Superior temporal gyrus (tissue), 1 donor: ENCODE results near the gene MAGED2.
"Not testable (repeated sequence)": the region's sequence is repeated elsewhere in the genome, so short reads cannot be mapped to it uniquely, and the experiment has no call there.

Experiments
- DNase-seq: peaks from one replicate; pipeline ENCODE4 v3.0.0-alpha.2; 2016; ENCODE audit errors: extremely low spot score

Gene MAGED2

DNA sequence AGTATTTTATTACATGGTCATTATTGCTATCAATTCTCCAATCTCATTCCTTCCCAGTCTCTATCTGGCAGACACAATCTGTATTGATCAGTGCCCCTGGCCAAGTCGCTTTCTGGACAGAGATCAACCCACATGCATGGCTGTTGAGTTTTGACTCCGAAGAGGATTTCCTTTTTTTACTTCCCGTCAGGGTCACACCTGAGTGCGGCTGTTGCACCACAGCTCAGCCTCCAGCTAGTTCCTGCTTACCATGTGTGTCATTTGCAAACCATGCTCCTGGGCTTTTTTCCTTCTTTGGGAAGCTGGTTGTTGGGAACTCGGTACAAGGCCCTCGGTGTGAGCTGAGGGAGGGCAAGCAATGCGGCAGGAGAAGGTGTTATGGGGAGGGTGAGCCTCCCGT, 11.7 kb downstream of the MAGED2 start:
- no peak for DNase-seq

DNA sequence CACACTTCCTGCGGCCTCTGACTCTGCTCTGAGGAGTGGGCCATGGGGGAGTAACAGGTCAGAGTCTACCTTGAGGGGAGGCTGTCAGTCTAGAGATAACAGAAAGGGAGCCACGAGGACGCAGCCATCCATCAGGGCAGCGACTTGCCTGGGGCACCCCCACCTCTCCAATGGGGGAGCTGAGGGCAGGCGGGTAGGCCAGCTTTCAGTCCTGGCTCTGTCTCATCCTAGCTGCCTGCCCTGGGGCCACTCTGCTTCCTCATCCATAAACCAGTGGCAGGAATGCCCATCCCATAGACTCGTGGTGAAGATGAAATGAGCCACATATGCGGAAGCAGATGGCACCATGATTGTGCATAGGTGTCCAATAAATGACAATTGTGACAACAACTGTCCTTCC, 13.2 kb downstream of the MAGED2 start:
- DNase-seq: no peak

DNA sequence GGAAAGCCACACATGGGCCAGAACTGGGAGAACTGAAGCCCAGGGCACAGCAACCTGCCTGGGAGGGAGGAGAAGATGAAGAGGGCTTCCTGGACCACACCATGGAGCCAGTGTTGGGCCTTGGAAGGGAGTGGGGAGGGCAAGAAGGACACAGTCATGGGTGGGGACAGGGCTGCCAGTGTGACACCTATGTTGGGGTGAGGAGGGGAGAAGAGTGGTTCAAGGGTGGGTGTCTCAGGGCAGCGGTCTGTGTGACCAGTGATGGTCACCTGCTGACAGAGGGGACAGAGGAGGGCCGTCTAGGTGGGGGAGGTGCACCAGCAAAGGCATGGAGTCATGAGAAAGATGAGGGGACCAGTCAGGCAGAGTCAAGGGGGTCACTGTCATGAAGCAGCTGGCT, 13.8 kb downstream of the MAGED2 start:
- no peak for DNase-seq

DNA sequence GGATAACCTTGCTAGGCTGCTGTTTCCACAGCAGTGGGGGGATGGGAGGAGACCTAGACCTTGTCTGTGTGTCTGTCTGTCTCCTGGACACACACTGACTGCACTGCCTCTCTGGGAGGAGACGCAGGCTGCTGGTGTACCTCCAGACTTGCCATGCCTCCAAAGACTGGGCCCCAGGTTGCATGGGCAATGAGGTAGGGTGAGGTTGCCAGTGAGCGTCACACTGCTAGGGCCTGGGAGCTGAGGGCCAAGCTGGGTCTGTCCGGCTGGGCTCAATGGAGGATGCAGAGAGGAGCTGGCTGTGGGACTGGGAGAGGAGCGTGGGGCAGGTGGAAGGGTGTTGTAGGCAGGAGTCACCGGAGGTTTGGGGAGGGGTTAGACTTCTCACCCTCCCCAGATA, 16.6 kb downstream of the MAGED2 start:
- no peak for DNase-seq

- DNase-seq: no peak
These were observed 17.2 kb downstream of the MAGED2 start for GRCh38 chrX:54824722-54825121.

DNA sequence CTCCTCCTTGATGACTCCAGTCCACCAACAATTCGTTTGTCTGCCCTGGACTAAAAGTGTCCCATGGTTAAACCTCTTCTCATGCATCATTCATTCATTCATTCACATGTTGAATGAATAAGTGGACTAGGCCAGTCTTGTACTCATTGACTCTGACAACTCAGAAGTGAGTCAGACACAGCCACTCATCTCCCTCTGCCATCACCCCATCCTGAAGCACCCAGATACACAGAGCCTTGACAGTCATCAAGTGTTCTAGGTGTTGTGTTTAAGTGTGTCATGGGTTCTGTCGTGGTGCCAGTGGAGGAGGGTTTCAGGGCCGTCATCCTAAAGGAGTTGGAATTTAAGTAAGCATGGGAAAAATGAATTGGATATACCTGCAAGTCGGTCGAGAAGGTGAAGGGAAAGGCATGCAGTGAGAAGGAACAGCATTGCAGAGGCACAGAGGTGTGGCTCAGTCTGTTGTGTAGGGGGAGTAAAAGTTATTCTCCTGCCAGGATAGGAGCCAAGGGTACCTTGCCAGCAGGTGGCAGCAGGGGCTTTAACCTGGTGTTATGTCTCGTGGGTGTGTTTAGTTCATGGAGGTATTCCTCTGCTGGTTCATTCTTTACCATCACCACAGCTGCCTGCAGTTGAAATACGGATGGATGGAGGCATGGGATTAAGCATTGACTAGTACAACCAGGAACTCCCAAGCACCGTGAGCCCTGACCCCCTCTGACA, 18.3 kb downstream of the MAGED2 start:
- no peak for DNase-seq

DNA sequence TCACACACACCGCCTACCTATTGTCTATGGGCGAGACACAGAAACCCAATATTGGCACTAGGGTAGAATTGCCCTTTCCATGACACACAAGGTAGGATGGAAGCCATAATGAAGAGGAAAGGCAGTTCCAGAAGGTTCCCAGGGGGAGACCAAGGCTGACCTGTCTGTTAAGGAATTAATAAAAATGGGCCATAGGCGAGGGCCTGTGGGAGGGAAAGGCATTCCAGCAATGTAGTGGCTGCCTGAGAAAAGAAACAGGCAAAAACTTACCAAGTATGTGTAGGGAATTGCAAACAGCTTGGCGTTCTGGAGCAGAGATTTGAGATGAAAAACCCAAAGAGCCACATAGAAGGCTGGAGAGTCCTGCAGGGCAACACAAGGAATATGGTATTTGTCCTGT, 19.1 kb downstream of the MAGED2 start:
- no peak for DNase-seq

GRCh38 chrX:54838583-54838982, 31.0 kb downstream of the MAGED2 start:
- no peak for DNase-seq

GRCh38 chrX:54841184-54841874, 33.8 kb downstream of the MAGED2 start:
- DNase-seq: not testable (repeated sequence)

GRCh38 chrX:54842607-54843006, 35.1 kb downstream of the MAGED2 start:
- DNase-seq: no peak

DNA sequence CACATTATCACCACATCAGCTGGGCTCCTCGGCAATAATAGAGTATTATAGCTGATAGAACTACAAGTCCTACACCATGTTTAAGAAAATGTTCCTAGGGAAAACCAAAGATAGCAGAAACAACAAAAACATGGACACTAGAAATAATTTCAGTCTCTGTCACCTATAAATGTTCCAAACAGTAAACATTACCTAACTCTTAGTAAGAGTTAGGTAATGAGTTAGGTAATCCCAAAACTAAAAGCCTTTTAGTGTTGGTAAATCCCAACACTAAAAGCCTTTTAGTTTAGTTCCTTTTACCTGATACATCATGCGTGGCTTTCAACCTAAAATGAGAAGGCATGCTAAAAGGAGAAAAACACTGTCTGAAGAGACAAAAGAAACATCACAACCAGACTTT, 35.5 kb downstream of the MAGED2 start:
- DNase-seq: no peak

DNA sequence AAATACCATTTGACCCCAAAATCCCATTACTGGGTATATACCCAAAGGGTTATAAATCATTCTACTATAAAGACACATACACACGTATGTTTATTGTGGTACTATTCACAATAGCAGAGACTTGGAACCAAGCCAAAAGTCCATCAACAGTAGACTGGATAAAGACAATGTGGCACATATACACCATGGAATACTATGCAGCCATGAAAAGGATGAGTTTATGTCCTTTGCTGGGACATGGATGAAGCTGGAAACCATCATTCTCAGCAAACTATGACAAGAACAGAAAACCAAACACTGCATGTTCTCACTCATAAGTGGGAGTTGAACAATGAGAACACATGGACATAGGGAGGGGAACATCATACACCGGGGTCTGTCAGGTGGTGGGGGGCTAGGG, 40.2 kb downstream of the MAGED2 start:
- not testable (repeated sequence) for DNase-seq

DNA sequence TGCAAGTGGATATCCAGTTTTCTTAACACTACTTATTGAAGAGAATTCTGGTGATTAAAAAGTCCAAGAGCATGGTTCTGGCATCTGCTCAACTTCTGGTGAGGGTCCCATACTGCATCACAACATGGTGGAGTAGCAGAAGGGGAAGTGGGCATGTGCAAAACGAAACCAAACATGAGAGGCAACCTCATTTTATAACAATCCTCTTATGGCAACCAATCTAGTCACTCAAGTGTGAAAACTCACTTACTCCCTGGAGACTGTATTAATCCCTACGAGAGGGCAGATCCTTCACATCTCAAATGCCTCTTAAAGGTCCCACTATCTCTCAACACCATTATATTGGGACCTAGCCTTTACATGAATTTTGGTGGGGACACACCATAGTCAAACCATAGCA, 57.7 kb downstream of the MAGED2 start:
- DNase-seq: no peak
